Activated CD8-positive, alpha-beta memory T cell treated with anti-CD3 and anti-CD28 coated beads for 36 hours (primary cell): Measurements from ENCODE around the gene RPE65. TPM values are rescaled to one million over a fixed set of nuclear protein-coding genes. Genes with fewer than 3 reads are reported as not detected.
"Not testable (repeated sequence)": the region's sequence is repeated elsewhere in the genome, so short reads cannot be mapped to it uniquely, and the experiment has no call there.

Experiments used
- CTCF ChIA-PET: fragments of 350-600 bp; sonication (Branson Sonifier 250); formaldehyde crosslinking; loops from one replicate; lab custom pipeline; 2021; ENCODE audit warnings: antibody characterized with exemption; lab: Charles Lee
- POLR2A ChIA-PET: fragments of 350-600 bp; sonication (Branson Sonifier 250); formaldehyde crosslinking; loops from one replicate; lab custom pipeline; 2021; ENCODE audit warnings: antibody characterized with exemption; lab: Charles Lee
- total RNA-seq, 2 experiments: library from RNA; stranded (reverse); gene quantifications; one replicate each; pipeline ENCODE4 v1.2.3, GENCODE V29; 2021

The RPE65 gene
- total RNA-seq: not detected

DNA sequence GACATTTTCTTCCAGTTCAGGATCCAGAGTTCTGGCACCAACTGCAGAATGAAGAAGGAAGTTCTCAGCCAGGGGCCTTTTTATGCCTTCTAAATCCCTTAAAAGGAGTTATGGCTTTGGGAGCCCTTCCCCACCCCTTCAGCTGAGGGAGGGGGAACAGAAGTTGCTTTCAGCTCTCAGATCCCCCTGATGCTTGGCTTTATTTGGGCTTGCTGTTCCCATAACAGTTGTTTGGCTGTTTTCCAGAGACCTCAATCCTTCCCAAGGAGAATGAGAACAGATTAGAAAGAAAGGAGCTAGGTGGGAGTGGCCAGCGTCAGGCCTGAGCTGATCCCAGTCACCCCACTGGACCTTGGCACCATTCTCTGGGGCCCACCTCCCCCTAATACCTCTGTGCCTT is at the start of gene RPE65:
TSS of gene RPE65 (minus strand) at position 54 of the 400 bp plus-strand sequence. CDS start at position 5, 49 bp downstream.
- POLR2A ChIA-PET: no interaction called here
- CTCF ChIA-PET: no interaction called here

DNA sequence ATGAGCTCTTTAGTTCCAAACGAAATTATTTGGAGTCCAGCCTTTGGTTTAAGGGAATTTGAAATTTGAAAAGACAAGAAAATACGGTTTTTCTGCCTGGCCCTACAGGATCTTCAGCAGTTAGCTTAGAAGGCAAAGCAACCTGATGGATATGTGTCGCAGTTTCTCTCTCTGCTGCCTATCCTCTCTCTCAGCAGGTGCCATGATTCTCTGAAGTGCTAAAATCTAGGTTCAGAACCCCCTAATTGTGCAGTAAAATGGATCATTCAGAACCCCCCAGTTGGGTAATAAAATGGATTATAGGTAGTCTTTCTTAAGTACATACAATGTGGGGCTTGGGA is 47.6 kb upstream of the RPE65 start:
- ChIA-PET CTCF (no interaction called here), POLR2A (no interaction called here)

DNA sequence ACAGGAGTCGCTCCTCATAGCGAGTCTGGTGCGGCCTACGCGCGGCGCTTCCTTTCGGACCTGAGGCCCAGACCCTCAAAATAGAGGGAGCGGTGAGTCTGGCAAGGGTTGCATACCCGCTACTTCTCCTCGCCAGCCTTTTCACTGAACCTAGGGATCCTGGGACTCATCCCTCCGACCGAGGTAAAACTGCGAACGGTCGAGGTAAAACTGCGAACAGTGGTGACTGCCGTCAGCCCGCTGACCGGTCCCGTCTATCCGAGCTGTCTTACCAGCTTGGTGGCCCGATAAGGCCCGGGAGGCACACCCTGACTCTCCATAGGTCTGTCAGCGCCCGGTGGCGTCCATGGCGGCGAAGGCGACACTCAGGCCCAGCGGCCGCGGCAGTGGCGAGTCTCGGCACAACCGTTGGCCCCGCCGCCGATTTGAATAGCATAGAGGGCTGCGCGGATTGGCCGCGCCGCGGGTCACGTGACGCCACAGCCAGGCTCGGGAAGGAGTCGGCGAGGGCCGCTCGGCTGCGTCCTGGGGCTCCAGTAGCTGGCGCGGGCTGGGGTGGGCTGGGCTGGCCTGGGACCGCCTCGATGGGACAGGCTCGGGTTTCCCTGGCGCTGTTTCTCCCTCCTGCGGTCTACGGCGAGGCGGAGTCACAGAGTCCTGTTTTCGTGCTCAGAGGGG is 47.1 kb upstream of the RPE65 start, which contains the start of gene DEPDC1:
TSS of gene DEPDC1 (minus strand) at position 403 of the 678 bp plus-strand sequence. CDS start at position 320, 83 bp downstream.
- CTCF ChIA-PET: no interaction called here

DNA sequence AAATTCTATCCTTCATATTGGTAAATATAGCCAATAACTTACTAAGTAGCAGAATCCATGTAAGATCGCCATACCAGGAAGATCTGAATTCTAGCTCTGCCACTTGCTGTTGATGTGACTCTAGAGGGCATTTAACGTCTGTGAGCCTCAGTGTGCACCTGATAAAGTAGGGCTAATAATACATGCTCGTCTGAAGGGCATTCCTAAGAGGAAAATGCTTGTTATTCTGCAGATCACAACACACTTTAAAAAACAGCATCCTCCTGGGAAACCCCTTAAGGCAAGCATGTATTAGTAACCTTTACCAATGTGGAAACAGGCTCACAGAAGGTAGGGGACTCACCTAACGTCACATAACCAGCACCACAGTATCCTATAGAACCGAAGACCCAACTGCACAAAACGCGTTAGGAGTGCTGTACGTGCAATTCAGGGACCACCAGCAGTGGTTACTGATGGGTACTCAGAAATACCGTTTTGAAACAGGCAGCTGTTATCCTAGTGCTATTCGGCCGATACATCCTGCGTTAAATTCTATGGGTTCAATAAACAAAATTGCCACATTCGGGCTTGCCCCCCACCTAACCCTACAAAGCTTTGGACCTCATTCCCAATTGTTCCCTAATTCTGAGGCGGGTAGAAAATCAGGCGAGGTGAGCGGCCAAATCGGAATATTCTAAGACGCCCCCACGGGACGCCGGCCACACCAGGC is 46.4 kb upstream of the RPE65 start:
- CTCF ChIA-PET: no interaction called here
- POLR2A ChIA-PET: no interaction called here

More for the DNA sequence above, 47.1 kb upstream of the RPE65 start, which contains the start of gene DEPDC1:
- POLR2A ChIA-PET: no interaction called here

DNA sequence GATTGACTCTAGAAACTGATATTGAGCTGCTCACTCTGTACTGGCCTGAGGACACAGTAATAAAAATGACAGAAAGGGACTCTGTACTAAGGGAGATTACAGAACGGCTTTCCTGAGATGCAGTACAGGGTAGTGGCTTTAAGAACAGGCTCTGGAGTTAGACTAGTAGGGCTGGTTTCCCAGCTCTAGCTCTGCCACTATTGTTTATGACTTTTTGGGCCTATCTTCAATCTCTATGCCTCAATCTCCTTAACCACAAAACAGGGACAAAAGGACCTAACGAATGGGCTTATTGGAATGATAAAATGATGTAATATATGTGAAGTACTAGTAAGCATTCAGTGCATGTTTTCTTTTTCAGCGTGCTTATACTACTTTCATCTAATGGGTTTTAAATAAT is 45.8 kb upstream of the RPE65 start:
- ChIA-PET CTCF (no interaction called here), POLR2A (no interaction called here)

DNA sequence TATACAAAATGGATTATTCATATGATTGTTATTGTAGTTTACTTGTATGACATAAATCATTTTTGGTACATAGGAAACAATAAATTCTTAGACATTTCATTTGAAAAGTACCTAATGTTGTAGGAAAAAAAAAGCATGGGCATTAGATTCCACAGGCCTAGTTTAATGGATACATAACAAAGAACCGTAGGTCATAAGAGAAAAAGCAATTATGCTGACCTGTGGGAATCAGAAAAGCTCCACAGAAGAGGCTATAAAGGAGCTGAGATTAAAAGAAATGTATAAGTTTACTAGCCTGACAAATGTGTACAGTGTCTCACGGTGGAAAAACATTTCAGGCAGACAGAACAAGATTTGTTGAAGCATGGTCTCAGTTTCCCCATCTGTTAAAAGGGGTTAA is 43.4 kb upstream of the RPE65 start:
- ChIA-PET CTCF (no interaction called here), POLR2A (no interaction called here)

DNA sequence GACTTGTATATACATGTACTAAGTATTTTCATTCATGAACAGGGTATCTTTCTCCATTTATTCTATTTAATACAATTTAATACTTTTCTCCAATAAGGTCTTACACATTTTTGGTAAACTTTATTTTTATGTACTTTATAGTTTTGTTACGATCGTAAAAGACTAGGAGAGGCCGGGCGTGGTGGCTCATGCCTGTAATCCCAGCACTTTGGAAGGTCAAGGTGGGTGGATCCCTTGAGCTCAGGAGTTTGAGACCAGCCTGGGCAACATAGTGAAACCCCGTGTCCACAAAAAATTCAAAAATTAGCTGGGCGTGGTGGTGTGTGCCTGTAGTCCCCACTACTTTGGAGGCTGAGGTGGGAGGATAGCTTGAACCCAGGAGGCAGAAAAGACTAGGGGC is 42.5 kb upstream of the RPE65 start:
- POLR2A ChIA-PET, CTCF ChIA-PET: not testable (repeated sequence)

DNA sequence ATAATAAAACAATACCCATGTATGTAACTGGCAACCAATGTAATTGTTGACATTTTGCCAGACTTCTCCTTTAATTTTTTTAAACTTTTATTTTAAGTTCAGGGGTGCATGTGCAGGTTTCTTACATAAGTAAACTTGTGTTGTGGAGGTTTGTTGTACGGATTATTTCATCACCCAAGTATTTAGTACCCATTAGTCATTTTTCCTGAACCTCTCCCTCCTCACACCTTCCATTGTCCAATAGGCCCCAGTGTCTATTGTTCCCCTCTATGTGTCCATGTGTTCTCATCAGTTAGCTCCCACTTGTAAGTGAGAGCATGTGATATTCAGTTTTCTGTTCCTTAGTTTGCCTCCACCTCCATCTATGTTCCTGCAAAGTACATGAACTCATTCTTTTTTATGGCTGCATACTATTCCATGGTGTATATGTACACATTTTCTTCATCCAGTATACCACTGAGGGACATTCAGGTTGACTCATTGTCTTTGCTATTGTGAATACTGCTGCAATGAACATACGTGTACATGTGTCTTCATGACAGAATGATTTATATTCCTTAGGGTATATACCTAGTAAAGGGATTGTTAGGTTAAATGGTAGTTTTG is 40.4 kb upstream of the RPE65 start:
- ChIA-PET CTCF (no interaction called here), POLR2A (no interaction called here)

DNA sequence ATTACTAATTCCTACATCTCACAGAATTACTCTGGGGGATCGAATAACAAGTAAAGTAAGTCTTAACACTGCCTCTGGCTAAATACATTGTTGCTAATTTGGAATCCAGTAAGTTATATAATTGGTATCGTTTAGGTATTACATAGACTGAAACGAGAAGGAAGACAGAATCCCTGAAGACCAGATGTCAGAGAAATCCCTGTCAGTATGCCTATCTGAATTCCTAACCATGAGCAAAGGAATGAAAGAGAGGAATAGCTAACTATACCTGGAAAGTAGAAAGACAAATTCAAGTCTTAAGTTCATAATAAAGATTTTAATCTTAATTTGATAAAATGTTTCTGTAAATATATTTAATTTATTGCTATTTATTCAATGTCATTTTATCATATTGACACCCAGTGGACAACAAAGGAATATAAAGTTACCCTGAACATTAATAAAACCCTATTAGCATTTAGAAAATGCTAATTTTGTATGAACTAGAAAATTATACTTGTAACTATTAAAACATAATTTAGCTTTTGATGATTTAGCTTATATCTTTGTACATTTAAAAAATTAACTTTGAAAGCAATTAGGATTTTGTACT is 35.8 kb upstream of the RPE65 start:
- ChIA-PET CTCF (no interaction called here), POLR2A (no interaction called here)

DNA sequence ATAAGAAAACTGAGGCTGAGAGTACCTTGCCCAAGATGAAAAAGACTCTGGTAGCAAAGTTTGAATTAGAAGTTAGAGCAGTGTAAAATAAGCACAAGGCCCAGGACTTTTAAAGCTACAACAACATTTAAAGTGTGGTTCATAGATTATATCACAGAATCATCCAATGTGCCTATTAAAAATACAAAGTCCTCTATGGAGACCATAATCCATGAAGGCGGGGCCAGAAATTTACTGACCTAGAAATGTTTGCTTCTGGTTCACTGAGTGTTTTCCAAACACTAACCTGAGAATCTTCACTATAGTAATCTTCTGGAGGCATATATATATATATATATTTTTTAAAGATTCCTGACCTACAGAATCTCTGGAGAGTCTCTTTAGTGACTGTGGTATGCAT is 34.9 kb upstream of the RPE65 start:
- POLR2A ChIA-PET: no interaction called here
- CTCF ChIA-PET: no interaction called here

DNA sequence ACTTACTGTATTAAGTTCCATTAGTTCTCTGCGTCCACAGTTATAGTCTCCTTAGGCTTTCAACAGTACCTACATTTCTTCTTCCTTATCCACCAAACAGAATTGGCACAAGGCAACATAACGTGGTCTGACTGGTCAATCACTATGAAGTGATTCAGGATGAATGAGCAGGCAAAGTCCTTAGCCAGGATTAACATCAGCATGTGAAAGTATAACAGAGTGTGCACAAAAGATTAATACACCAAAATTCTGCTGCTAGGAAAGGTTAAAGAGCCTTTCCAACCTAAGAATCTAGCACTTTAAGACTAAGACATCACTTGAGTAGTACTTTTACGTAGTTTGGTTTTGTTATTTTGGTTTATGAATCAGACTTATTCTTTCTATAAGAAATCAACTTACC is 31.3 kb upstream of the RPE65 start:
- ChIA-PET POLR2A (no interaction called here), CTCF (no interaction called here)

DNA sequence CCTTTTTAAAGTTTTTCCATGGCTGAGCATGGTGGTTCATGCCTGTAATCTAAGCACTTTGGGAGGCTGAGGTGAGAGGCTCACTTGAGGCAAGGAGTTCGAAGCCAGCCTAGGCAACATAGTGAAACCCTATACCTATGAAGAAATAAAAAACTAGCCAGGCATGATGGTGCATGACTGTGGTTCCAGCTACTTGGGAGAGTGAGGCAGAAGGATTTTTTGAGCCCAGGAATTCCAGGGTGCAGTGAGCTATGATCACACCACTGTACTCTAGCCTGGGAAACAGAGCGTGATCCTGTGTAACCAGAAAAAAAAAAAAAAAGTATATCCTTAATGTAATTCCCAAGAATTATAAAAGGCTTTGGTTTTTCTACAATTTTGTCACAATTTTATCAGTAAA is 29.7 kb upstream of the RPE65 start:
- CTCF ChIA-PET: no interaction called here
- POLR2A ChIA-PET: no interaction called here

DNA sequence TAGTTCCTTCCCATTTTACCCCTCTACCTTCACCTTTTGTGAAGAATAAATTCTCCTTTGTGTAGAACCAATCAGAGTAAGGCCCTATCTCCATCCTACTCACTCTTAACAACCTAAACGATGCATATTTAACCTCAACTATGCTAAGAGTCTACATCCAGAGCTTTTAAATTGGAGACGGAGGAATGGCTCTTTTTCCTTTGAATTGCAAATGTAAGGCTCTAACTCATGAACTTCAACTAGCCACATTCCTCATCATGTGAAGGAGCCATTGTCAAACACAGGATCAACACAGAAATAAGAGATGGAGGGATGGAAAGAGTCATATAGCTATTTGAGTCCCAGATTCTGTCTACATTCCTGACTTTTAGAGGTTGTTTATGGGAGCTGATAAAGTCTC is 28.9 kb upstream of the RPE65 start:
- ChIA-PET CTCF (no interaction called here), POLR2A (no interaction called here)

DNA sequence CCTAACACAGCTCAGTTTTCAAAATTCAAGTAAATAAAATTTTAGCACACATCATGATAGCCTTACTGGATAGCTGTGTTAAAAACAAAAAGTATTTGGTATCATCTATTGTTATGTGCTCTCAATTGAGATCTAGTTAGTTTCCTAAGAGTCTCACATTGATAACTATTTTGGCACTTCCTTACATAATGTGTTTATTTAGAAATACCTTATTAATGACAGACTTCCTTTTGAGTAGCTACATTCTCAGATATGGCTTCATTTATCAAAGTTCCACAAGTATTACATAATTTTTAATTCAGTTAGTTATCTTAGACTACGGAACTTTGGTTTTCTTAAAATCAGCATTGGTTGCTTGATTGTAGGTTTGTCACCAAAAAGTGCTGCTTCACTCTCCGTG is 26.9 kb upstream of the RPE65 start:
- CTCF ChIA-PET, POLR2A ChIA-PET: not testable (repeated sequence)

DNA sequence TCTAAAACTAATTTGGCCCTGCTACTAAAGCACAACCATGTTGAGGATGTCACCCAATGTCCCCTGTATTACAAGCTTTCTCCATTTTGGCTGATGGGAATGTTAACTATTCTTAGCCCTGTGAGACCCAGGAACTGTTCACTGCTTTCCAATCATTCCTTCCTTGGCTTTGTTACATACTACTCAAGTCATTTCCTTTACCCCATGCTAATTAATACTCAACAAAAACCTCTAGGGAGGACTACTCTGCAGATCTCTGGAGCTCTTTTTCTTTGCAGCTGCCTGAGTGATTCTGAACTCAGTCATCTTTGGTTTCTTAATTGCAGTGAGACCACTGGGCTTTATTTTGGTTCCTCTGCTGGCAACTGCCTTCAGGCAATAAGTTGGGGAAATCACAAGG is 23.3 kb upstream of the RPE65 start:
- POLR2A ChIA-PET: interaction anchor here (0.8 kb wide), 1 partner anchor 203 kb away, joined by 3 read pairs; no protein-coding TSS in a partner anchor

DNA sequence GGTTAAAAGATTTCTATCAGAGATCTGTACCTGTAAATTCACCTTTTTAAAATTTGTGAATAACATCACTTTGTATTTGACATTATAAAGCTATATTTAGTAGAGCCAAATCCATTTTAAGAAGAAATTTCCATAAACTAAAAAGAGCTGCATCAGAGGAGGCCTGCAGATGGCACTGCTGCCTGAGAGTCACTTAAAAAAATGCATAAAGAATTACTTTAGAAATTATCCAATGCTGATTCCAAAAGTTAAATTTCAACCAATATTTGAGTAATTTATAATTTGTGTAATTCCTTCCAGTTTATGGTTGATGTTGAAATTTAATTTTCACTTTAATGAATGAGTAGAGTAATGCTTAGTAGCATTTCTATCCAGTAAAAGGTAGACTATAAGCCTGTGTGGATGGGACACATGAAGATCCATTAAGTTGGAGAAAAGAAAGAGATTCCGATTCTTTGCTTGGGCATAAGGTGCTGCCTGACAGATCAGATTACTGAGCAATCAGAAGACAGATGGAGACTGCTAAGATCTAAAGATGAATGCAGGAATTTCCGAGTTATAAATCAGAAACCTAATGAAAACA is 20.7 kb upstream of the RPE65 start:
- ChIA-PET POLR2A (no interaction called here), CTCF (no interaction called here)

More for the DNA sequence above, 23.3 kb upstream of the RPE65 start:
- CTCF ChIA-PET: no interaction called here

DNA sequence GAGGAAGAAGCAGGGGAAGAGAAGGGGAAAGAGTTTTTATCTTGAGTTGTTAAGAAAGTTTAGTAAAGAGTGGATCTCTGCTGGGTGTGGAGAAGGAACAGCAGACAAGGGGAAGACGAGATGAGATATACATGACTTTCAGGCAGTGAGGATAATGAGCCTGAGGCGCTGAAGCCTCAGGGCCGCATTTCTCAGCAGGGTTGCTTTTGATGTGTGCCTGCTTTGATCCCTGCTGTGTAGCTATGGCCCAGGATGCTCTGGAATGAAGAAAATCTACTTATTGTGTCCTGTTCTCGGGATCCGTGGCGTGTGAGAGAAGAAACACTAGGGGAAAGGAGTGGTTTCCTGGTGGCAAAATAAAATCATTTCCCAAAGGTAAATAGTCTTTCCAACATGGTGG is 15.1 kb upstream of the RPE65 start:
- ChIA-PET POLR2A (no interaction called here), CTCF (no interaction called here)

DNA sequence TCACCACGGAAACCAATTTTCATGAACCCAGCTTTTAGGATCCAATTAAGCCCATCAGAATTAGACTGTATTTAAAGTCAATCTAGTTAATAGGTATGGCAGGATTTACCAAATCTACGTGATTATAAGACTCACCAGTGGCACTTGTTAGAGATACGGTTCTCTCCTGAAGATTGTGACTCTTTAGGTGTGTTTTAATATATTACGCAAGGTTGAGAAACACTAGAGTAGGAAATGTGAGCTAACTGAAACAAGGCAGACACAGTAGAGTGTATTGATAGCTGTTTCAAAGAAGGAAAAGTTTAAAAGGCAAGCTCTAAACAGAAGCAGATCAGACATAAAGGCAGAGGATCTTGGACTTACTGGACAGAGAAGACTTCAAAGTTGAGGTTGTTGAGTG is 11.2 kb upstream of the RPE65 start:
- CTCF ChIA-PET: no interaction called here
- POLR2A ChIA-PET: no interaction called here

DNA sequence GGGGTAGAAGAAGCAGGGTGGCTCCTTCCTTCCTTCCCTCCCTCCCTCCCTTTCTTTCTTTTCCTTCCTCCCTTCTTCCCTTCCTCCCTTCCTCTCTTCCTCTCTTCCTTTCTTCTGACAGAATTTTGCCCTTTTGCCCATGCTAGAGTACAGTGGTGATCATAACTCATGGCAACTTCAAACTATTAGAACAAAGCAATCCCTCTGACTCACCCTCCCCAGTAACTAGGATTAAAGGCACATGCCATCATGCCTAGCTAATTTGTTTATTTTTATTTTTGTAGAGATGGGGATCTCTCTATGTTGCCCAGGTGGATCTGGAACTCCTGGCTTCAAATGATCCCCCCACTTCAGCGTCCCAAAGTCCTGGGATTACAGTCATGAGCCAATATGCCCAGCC is 10.0 kb upstream of the RPE65 start:
- ChIA-PET CTCF (no interaction called here), POLR2A (no interaction called here)

DNA sequence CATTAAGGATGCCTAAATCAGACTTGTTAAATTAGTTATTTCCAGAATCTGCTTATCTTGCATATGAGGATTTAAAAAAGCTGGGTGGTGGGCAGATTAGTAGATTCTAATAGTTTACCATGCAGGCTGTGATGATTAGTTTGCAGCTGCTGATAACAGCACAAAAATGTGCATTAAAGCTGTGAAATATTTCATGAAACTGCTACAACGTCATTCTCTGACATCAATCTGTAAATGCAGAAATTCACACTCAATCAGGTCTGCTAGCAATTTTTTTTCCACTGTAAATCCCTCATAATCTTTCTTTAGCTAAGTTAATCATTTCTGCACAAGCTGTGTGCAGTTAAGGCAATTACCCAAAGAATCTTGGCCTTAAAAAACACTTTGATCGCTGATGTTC is 9.3 kb upstream of the RPE65 start:
- ChIA-PET POLR2A (no interaction called here), CTCF (no interaction called here)
